Hematopoietic multipotent progenitor cell (in vitro differentiated cells): ENCODE measurements around the gene NCAPG2. TPM values are rescaled to one million over a fixed set of nuclear protein-coding genes. Genes with fewer than 3 reads are reported as not detected.
A peak's percentile ranks its signal among the peaks of the same experiment; 100 is the strongest.
"Not testable (repeated sequence)": the region's sequence is repeated elsewhere in the genome, so short reads cannot be mapped to it uniquely, and the experiment has no call there.

ENCODE experiments used
- DNase-seq, 3 donors: peaks; one replicate each; pipeline ENCODE4 v3.0.0-alpha.2; 2011 to 2015; ENCODE audit warnings: low read depth in 2 of 3, low spot score in 2 of 3
- total RNA-seq: library from RNA; depleted of rRNA; stranded (reverse); fragments of >200 nt; gene quantifications from one replicate; pipeline ENCODE4 v1.2.3, GENCODE V29; 2012

NCAPG2 gene
- total RNA-seq, 1 donor: 6.7 TPM

GRCh38 chr7:158710651-158711102 lies 6.1 kb upstream of the NCAPG2 start:
- DNase-seq: peak in 2 of 3 donors; percentile 77 to 90

DNA sequence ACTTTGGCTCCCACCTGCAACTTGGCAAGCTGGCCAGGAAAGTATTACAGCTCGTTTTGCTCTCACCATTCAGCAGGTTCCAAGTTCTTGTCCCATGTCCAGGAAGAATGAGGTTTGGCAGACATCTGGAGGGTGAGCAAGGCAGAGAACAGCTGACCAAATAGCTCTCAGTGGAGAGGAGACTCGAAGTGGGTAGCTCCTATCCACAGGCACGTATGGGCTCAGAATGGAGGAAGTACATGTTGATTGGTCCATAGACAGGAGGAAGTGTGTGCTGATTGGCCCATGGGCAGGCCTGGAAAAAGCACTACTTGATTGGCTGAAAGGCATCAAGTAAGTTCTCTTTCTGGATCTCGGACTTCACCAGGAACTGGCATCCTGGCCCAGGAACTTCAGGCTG lies 3.0 kb upstream of the NCAPG2 start:
- no peak for DNase-seq

DNA sequence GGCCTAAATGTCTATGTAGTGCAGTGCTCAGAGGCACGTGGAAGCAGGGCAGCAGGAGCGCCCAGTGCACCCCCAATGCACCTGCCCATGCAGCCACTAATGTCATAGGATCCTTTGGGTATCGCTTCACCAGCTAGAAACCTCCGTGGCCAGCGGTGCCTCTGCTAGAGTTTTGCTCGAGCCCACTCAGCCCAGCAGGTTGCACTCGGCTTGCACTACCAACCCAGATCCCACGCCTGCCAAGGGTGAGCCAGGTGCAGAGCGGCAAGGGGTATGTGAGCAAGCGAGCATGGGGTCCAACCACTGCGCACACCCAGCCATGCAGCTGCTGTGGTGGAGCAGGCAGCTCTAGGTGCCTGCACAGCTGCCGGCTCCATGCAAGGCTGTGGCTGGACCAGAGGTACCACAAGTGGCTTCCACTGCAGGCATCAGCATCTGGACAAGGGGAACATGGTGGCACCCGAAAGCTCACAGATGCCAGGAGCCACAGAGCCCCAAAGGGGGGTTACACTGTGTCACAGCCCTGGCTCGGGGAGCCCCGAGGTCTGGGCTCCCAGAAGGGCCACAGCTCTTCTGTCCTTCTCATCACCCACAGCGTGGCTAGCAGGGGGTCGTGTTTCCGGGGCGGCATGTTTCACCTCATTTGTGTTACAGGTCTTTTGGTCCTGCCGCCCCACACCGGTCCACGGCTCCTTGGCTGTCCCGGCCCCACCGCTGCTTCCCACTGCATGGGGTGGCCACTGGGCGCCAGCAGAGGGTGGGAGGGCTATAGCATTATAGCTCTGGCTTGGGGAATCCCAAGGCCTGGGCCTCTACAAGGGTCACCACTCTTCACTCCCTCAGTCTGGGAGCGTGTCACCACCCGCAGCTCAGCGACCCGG lies 2.3 kb upstream of the NCAPG2 start:
- DNase-seq: no peak

GRCh38 chr7:158706273-158706704 lies 1.7 kb upstream of the NCAPG2 start:
- DNase-seq: no peak

GRCh38 chr7:158705234-158705850 lies 738 bp upstream of the NCAPG2 start:
- no peak for DNase-seq

DNA sequence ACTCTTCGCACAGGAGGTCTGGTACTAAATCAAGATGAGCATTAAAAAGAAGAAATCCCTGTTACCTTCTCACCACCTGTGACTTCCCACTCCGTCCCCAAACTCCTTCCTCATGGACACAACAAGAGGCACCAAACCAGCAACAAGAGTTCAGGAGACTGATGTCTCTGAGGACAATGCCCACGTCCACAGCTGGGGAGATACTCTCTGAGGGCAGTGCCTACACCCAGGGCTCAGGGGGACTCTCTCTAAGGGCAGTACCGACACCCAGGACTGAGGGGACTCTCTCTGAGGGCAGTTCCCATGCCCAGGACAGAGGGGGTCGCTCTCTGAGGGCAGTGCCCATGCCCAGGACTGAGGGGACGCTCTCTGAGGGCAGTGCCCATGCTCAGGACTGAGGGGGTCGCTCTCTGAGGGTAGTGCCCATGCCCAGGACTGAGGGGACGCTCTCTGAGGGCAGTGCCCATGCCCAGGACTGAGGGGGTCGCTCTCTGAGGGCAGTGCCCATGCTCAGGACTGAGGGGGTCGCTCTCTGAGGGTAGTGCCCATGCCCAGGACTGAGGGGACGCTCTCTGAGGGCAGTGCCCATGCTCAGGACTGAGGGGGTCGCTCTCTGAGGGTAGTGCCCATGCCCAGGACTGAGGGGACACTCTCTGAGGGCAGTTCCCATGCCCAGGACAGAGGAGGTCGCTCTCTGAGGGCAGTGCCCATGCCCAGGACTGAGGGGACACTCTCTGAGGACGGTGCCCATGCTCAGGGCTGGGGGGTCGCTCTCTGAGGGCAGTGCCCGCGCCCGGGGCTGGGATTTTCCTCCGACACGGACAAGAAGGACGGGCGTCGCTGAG lies 703 bp downstream of the NCAPG2 start:
- not testable (repeated sequence) for DNase-seq

GRCh38 chr7:158702944-158703343 lies 1.7 kb downstream of the NCAPG2 start:
- no peak for DNase-seq

- no peak for DNase-seq
These were observed 2.4 kb downstream of the NCAPG2 start for GRCh38 chr7:158702196-158702595.

DNA sequence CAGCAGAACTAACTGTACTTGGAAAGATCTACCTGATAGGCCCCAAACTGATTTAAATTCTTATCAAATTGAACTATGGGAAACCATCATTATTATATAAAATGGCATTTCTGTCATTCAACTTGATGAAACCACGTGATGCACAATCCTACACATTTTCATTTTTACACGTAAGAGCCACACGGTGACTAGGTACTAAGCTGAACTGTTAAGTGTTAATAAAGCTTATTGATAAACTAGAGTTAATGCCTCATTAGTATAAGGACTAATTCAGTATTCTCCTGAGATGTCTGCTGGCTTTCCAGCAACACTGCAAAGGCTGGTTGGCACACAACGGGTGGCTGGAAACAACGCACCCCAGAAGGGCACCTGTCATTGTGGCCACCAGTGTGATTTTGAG lies 4.6 kb downstream of the NCAPG2 start:
- DNase-seq: no peak

- no peak for DNase-seq
These were observed 5.3 kb downstream of the NCAPG2 start for GRCh38 chr7:158699341-158699740.

DNA sequence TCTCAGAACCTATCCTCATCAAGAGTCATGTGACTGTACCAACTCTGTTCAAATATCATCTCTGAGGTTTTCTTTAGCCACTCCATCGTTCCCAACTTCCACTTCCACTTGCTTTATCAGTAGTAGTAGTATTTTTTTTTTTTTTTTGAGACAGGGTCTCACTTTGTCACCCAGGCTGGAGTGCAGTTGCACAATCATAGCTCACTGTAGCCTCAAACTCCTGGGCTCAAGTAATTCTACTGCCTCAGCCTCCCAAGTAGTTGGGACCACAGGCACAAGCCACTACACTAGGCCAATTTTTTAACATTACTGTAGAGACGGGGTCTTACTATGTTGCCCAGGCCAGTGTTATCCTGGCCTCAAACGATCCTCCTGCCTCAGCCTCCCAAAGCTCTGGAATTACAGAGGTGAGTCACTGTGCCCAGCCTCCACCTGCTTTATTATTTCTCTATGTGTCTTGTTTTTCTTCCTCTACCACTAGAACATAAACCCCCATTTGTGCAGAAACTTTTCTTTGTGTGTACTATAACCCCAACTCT lies 5.9 kb downstream of the NCAPG2 start:
- DNase-seq: no peak

- not testable (repeated sequence) for DNase-seq
These were observed 7.0 kb downstream of the NCAPG2 start for GRCh38 chr7:158697597-158697996.

GRCh38 chr7:158695726-158696452 lies 8.7 kb downstream of the NCAPG2 start:
- DNase-seq: peak; percentile 21 to 95 (median 88)

- no peak for DNase-seq
These were observed 9.5 kb downstream of the NCAPG2 start for GRCh38 chr7:158695056-158695455.

- DNase-seq: no peak
These were observed 10.0 kb downstream of the NCAPG2 start for GRCh38 chr7:158694650-158695049.

- DNase-seq: no peak
These were observed 15.1 kb downstream of the NCAPG2 start for GRCh38 chr7:158689488-158689887.

DNA sequence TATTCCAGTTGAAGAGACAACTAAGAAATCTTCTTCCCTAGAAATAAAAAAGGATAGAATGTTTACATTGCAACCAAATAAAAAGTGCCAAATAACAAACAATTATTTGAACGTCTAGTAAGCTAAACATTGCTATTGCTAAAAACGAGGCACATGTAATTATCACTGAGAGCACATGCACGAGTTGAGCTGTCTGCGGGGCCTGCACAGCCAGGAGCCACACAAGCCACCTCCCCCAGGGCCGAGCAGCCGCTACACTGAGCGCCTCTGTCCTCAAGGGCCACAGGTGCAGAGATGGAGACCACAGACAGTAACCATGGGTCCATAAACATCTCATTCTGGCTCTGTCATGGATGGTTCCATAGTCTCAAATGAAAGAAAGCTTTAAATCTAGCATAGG lies 17.2 kb downstream of the NCAPG2 start:
- DNase-seq: no peak

- DNase-seq: no peak
These were observed 18.9 kb downstream of the NCAPG2 start for GRCh38 chr7:158685693-158686092.

DNA sequence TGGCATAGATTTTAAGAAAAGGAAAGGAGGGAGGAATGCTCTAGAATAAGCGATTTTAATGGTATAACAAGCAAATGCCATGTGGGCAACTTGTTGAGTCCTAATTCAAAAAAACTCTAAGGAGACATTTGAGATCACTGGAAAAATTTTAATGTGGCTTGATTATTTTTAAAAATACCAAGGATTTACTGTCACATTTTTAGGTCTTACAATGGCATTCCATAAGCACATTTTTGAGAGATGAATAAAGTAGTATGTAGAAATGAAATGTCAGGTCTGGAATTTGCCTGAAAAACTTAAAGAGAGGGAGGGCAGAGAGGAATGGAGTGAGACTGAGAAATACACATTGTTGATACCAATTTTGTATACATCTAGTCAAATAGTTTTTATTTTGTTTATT lies 20.3 kb downstream of the NCAPG2 start:
- DNase-seq: no peak

DNA sequence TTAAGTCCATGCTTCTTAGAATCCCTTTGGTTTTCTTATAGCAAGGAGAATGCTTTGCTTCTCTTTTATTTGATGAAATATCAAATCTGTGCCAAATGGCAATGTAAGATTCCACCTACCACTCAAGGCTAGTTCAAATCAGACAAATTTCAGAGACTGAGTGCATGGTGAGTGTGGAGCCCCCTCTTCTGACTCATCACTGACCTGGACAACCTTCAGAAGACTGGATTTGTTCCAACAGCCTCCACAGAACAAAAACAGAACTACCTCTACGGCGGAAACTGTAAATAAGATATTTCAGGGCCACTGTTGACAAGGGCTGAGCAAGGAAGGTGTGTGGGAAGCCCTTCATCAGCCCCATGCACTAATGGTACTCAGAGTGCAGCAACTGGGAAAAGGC lies 21.1 kb downstream of the NCAPG2 start:
- DNase-seq: no peak
